Measurements from ENCODE around the gene BANP.
"Not testable (repeated sequence)": the region's sequence is repeated elsewhere in the genome, so short reads cannot be mapped to it uniquely, and the experiment has no call there.

DNA sequence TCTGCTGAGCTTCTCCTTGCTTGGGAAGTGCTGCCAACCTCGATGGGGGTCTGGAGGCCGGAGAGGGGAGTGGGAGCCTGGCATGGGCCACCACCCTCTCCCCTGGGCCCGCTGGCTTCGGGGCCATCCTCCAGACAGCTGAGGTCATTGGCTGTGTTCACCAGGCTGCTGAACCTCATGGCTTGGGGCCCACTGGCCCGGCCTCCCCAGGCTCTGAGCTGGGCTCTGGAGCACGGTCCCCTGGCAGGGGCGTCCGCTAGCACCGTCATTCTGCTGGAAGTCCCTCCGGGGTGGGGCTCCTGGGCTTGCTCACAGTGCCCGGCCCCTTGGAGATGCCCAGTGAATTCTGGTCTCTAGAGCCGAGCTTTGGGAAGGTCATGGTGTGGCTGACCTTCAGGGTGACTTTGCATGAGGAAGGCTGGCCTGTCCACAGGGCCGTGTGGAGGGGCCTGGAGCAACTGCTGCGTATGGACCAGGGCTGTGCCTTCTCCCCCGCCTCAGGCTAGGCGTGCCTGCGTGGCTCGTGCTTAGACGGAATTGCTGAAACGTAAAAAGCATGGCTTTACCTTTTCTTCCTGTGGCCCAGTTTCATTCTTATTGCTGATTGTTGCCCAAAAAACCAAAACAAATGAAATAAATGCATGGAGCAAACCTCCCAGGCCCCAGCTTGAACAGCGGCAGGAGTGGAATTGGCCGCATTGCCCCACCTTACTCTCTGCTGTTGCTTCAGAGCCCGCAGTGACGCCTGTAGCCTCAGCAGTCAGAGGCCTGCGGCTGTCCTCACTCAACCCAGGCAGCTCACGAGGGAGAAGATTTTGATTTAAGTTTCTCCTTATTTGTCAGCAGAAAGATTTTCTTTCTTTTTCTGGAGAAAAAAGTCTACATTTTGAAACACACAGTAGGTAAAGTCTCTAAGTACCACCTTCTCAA, 70.1 kb downstream of the BANP start:
- TF ChIP-seq ZNF394 (tag by site-specific recombination; IDR thresholded peaks at IDR 0.05; ENCODE audit: borderline replicate concordance); MYNN (tag by site-specific recombination; IDR thresholded peaks at IDR 0.05; ENCODE audit: borderline replicate concordance); GFI1B (tag by site-specific recombination; IDR thresholded peaks at IDR 0.05); ZNF521 (tag by site-specific recombination; IDR thresholded peaks at IDR 0.05); MEIS1 (CRISPR knock-in tag; IDR thresholded peaks at IDR 0.05; ENCODE audit: borderline replicate concordance); ZNF121 (tag by site-specific recombination; IDR thresholded peaks at IDR 0.05); SALL2 (tag by site-specific recombination; IDR thresholded peaks at IDR 0.05; ENCODE audit: borderline replicate concordance): not testable (repeated sequence)
- TF ChIP-seq, protein P1, sequence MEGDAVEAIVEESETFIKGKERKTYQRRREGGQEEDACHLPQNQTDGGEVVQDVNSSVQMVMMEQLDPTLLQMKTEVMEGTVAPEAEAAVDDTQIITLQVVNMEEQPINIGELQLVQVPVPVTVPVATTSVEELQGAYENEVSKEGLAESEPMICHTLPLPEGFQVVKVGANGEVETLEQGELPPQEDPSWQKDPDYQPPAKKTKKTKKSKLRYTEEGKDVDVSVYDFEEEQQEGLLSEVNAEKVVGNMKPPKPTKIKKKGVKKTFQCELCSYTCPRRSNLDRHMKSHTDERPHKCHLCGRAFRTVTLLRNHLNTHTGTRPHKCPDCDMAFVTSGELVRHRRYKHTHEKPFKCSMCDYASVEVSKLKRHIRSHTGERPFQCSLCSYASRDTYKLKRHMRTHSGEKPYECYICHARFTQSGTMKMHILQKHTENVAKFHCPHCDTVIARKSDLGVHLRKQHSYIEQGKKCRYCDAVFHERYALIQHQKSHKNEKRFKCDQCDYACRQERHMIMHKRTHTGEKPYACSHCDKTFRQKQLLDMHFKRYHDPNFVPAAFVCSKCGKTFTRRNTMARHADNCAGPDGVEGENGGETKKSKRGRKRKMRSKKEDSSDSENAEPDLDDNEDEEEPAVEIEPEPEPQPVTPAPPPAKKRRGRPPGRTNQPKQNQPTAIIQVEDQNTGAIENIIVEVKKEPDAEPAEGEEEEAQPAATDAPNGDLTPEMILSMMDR (tag by site-specific recombination; IDR thresholded peaks at IDR 0.05): not testable (repeated sequence)
- TF ChIP-seq, protein P2, sequence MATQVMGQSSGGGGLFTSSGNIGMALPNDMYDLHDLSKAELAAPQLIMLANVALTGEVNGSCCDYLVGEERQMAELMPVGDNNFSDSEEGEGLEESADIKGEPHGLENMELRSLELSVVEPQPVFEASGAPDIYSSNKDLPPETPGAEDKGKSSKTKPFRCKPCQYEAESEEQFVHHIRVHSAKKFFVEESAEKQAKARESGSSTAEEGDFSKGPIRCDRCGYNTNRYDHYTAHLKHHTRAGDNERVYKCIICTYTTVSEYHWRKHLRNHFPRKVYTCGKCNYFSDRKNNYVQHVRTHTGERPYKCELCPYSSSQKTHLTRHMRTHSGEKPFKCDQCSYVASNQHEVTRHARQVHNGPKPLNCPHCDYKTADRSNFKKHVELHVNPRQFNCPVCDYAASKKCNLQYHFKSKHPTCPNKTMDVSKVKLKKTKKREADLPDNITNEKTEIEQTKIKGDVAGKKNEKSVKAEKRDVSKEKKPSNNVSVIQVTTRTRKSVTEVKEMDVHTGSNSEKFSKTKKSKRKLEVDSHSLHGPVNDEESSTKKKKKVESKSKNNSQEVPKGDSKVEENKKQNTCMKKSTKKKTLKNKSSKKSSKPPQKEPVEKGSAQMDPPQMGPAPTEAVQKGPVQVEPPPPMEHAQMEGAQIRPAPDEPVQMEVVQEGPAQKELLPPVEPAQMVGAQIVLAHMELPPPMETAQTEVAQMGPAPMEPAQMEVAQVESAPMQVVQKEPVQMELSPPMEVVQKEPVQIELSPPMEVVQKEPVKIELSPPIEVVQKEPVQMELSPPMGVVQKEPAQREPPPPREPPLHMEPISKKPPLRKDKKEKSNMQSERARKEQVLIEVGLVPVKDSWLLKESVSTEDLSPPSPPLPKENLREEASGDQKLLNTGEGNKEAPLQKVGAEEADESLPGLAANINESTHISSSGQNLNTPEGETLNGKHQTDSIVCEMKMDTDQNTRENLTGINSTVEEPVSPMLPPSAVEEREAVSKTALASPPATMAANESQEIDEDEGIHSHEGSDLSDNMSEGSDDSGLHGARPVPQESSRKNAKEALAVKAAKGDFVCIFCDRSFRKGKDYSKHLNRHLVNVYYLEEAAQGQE (tag by site-specific recombination; IDR thresholded peaks at IDR 0.05): not testable (repeated sequence)
- TF ChIP-seq, protein P3, sequence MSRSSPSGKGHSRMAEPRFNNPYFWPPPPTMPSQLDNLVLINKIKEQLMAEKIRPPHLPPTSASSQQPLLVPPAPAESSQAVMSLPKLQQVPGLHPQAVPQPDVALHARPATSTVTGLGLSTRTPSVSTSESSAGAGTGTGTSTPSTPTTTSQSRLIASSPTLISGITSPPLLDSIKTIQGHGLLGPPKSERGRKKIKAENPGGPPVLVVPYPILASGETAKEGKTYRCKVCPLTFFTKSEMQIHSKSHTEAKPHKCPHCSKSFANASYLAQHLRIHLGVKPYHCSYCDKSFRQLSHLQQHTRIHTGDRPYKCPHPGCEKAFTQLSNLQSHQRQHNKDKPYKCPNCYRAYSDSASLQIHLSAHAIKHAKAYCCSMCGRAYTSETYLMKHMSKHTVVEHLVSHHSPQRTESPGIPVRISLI (tag by site-specific recombination; IDR thresholded peaks at IDR 0.05): not testable (repeated sequence)
